Superior temporal gyrus (tissue), 1 donor: ENCODE measurements around the gene GNPNAT1.
"Not testable (repeated sequence)": the region's sequence is repeated elsewhere in the genome, so short reads cannot be mapped to it uniquely, and the experiment has no call there.

ENCODE experiments used
- DNase-seq: peaks from one replicate; pipeline ENCODE4 v3.0.0-alpha.2; 2016; ENCODE audit errors: extremely low spot score

GNPNAT1 gene

DNA sequence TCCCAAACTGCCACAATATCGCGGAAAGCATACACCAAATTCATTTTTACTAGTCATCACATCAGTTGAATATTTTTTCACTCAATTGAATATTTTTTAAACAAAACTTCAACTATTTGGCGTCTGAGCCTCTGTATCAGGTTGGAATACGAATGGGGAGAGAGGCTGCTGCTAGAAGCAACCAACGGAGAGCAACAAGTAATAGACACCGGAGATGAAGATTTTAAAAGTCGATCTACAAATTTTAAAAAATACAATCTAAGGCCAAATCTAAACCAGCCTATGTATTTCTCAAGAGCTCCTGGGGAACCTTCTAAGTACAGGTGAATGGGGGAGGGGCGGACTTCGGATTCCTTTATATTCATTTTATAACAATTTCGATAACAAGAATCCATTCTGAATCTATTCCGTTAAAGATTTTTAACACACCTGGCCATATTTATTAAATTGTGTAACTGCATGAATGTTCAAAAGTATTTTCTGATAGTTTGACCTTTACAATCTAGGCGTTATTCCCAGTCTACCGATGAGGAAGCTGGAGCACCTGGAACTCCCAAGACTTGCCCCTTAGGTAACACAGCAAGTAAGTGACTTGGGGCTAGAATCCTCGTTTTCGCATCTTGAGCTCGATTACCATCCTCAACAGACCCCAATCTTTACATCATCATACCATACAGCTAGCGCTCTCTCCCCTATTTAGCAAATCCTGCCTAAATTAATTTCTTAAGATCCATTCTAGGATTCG lies 1.2 kb downstream of the GNPNAT1 start:
- DNase-seq = no peak

- no peak for DNase-seq
Measured at GRCh38 chr14:52789118-52789517, 2.3 kb downstream of the GNPNAT1 start.

GRCh38 chr14:52786887-52787286 lies 4.5 kb downstream of the GNPNAT1 start:
- DNase-seq = no peak

DNA sequence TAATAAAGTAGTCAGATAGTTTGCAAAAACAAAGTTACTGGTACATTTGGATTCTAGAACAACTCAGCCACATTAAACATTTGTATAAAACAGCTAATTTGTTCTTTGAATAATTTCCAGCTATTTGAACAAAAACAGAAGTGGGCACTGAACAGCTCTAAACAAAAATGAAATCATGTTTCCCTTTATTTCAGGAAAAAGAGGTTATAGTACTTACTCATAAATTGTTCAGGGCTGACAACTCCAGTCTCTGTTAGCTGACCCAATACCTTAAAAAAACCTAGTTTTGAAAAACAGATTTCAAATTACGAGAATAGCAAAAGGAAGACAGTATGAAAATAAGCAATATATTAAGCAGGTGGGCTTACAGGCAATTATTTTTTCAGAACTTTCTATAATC lies 8.2 kb downstream of the GNPNAT1 start:
- no peak for DNase-seq

DNA sequence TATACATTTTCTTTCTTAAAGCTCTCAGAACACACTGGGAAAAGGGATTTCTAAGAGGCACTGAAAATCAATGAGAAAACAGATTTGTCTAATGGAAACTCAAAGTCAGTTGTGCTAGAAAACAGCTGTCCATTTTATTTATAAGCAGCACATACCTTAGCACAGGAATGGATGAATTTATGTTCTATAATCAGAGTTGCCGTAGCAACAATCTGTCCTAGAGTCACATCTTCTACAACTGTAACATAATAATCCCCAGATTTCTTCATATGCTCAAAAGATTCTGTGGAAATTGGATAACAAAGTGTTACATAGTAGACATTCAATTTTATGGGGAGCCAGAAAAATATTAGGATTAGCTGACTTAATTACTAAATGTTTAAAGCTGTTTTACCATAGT lies 9.8 kb downstream of the GNPNAT1 start:
- DNase-seq = no peak

DNA sequence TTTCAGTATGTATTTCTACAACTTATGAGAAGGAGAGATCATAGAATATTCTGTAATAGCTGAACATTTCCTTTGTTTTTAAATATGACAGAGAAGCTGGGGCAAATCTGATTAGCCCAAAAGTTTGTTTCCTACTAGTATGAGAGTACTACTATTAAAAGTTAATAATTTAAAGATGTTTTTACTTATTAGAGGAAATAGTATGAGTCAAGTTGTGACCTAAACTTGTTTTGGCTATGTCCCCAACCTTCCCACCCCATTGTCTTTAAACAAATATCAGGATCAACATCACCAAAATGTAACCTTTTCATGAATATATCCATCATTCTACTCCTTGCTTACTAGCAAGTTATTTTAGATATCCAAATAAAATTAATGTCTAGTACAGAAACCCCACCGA lies 10.5 kb downstream of the GNPNAT1 start:
- no peak for DNase-seq

DNA sequence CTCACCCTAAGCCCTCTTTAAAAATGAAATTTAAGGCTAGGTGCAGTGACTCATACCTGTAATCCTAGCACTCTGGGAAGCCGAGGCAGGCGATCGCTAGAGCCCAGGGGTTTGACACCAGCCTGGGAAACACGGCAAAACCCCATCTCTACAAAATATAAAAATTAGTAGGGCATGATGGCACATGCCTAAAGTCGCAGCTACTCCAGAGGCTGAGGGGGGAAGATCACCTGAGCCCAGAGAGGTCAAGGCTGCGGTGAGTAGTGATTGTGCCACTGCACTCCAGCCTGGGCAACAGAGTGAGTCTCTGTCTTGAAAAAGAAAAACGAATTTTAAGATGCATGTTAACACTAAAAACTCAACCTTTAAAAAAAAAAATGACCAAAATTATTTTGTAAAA lies 12.7 kb downstream of the GNPNAT1 start:
- DNase-seq = no peak

DNA sequence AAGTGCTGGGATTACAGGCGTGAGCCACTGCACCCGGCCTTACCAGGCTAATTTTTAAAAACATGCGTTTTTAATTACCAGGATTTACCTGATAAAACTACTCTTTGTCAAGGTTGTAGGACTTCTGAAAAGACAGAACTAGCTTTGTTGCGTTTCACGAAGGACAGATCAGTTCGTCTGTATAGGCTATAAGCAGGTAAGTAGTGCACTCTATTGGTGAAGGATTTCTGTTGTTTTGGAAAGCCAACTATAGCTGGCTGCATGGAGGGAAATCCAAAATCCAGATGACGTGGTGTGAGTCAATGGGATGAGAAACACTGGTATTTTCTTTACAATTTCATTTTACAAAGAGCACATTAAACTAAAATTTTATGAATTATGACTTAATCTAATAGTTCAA lies 14.6 kb downstream of the GNPNAT1 start:
- DNase-seq = no peak

- no peak for DNase-seq
Measured at GRCh38 chr14:52769887-52770286, 21.5 kb downstream of the GNPNAT1 start.

DNA sequence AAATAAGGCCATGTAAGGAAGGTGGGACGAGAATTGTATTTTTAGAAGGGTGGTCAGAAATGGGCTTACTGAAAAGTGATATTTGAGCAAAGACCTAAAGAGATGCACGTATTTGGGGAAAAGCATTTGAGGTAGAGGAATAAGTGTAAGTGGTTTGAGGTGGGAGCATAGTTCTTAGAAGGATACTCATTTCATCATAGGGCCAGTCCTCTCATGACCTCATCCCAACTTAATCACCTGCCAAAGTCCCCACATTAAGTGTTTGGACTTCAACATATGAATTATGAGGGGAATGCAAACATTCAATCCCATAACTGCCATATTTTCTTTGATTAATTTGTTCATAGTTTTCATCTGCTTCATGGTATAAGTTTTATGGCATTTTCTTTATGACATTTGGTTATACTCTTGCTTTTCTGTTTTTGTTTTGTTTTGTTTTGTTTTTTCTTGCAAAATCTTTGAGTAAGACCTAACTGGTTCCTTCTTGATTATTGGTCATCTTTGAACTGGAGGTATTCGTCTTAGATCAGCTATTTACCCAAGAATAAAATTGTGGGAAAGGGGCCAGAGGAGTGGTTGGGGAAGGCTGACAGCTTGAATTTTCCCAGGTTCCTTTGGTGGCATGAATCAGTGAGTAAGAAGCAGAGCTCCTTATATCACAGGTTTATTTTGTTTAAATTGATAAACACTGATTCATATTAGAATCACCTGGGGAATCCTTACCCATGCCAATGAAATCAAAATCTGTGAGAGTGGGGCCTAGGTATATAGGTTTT lies 24.2 kb downstream of the GNPNAT1 start:
- DNase-seq = no peak

DNA sequence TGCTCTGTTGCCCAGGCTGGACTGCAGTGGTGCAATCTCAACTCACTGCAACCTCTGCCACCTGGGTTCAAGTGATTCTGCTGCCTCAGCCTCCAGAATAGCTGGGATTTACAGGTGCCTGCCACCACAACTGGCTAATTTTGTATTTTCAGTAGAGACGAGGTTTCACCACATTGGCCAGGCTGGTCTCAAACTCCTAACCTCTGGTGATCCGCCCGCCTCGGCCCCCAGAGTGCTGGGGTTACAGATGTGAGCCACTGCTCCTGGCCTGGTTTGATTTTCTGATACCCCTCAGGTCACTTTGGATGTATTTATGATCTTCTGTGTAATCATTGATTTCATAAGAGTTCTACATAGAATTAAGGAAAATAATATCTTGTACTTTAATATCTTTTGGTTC lies 28.5 kb downstream of the GNPNAT1 start:
- DNase-seq = not testable (repeated sequence)

DNA sequence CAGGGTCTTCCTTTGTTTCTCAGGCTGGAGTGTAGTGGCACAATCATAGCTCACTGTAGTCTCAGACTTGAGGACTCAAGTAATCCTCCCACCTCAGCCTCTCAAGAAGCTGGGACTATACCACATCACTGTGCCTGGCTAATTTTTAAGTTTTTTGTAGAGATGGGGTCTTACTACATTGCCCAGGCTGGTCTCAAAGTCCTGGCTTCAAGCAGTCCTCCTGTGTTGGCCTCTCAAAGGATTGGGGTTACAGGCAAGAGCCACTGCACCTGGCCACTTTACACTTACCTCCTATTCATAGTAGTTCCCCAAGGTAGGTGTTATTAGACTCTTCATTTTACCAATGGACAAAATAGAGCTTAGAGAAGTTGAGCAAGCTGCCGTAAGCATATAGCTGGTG lies 32.3 kb downstream of the GNPNAT1 start:
- no peak for DNase-seq

DNA sequence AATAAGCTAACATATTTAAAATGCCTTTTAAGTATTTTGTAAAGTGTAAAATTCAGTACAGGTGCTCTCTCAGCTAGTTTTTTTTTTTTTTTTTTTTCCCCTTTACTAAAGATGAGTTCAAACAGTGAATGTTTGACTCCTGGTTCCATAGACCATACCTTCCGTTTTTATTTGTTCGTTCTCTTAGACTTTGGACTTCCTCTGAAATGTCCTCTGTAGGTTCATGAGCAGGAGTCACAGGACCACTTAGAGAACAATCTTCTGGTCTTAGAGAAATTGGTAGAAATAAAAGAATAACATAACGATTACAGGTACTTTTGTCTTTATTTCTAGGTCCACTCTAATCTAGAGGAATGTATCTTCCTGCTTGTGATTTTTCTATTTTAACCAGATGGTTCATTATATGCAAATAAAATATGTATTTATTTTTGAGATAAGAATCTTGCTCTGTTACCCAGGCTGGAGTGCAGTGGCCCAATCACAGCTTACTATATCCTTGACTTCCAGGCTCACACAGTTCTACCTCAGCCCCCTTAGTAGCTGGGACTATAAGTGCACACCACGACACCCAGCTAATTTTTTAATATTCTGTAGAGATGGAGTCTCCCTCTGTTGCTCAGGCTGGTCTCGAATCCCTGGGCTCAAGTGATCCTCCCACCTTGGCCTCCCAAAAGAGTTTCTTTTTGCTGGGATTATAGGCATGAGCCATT lies 35.6 kb downstream of the GNPNAT1 start:
- DNase-seq = no peak

- no peak for DNase-seq
Measured at GRCh38 chr14:52748647-52749292, 42.6 kb downstream of the GNPNAT1 start.

DNA sequence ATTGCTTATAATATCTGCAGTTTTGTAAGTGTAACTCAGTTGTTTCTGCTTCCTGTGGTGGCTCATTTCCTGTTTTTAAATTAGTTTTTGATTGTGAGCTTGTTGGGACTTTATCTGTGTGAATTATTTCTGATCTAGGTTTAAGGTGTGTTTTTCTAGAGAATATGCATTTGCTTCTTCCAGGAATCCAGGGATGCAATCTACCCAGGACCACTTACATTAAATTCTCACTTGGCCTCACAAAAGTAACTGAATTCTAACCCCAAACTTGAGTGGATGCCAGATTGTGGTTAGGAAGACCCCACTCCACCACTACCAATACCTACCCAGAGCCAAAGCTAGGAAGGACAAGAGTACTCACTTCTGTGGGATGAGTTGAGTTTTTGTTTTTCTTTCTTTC lies 49.5 kb downstream of the GNPNAT1 start:
- DNase-seq = no peak

GRCh38 chr14:52740751-52741150 lies 50.7 kb downstream of the GNPNAT1 start:
- DNase-seq = no peak

GRCh38 chr14:52738409-52738808 lies 53.0 kb downstream of the GNPNAT1 start:
- DNase-seq = no peak

- no peak for DNase-seq
Measured at GRCh38 chr14:52735921-52736489, 55.4 kb downstream of the GNPNAT1 start.

DNA sequence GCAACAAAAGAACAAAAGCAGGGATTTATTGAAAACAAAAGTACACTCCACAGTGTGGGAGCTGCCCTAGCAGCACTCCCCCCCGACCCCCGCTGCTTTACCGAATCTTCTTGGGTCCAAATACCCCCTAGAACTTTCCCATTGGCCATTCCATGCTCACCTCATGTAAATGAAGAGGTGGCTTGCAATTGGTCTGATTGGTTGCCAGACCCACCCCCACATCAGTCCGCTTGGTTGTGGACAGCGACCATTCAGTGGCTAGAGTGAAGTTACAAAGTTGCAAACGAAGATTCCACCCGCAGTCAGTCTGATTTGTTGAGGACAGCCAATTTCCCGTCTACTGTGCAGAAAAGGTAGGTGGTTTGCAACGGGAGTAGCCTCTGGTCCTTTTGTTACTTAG lies 57.6 kb downstream of the GNPNAT1 start:
- DNase-seq = no peak

GRCh38 chr14:52730709-52731111 lies 60.7 kb downstream of the GNPNAT1 start:
- peak; percentile 44 for DNase-seq

DNA sequence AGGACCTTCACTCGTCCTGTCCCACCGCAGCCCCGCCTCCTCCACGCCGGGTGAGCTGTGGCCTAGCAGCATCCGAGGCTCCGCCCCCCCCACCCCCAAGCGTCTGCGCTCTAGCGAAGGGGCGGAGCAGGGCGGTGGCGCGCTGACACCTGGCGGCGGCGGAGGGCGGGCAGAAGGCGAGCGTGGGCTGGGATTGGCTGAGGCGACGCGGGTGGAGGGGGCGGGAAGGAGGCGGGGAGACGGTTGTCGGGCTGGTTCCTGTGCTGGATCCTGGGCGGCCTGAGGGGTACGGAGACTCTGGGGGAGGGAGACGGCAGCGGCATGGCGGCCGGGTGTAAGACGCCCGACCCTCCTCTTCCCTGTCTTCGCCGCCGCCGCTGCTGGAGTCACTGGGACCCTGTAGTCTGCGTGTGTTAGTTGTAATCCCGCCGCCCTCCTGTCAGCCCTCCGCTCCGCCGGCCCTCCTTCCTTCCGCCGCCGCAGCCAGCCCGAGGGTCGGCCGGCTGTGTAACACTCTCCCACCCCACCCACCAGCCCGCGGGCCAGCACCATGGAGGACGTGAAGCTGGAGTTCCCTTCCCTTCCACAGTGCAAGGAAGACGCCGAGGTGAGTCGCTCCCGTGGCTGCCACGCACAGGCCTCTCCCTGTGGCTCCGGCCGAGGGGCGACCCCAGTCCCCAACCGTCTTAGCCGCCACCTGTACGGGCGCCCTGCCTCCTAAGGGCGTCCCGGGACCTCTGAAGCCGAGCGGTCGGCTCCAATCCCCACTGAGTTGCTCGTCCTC lies 61.3 kb downstream of the GNPNAT1 start, which contains the start of gene STYX:
TSS of gene STYX (plus strand) at position 242 of the 784 bp plus-strand sequence. CDS start at position 551, 309 bp downstream.
- peak; percentile 88 for DNase-seq
